PC-3 (cell line): ENCODE data around the gene SIDT2. TPM values are rescaled to one million over a fixed set of nuclear protein-coding genes. Genes with fewer than 3 reads are reported as not detected.

Experiments used
- ATAC-seq: fragments of 200-7000 bp; cut with Tn5 transposase; 2 replicates; pipeline ENCODE4 v1.9.1; 2020; ENCODE audit warnings: mild to moderate bottlenecking, moderate library complexity
- BruUV-seq: library from RNA; stranded (reverse); fragments of 400-500 nt; replicated peaks from 2 replicates; lab custom pipeline; 2021; lab: Mats Ljungman, UMichigan
- CTCF ChIA-PET: fragments of 300-600 bp; sonication (Branson Sonifier 250); formaldehyde crosslinking; loops from one replicate; lab custom pipeline; 2022; ENCODE audit warnings: antibody characterized with exemption; lab: Charles Lee
- POLR2A ChIA-PET: fragments of 300-600 bp; sonication (Branson Sonifier 250); formaldehyde crosslinking; loops from one replicate; lab custom pipeline; 2022; ENCODE audit warnings: antibody characterized with exemption; ENCODE audit not compliant: unreplicated experiment; lab: Charles Lee
- DNase-seq: peaks from one replicate; pipeline ENCODE4 v3.0.0-alpha.2; 2015
- H2AFZ ChIP-seq: fragments of 300-600 bp; sonication (generic); 2 replicates; pipeline ENCODE4 v1.6.0; 2016; ENCODE audit warnings: antibody characterized with exemption, low read length
- H3F3A ChIP-seq: fragments of 300-600 bp; sonication (generic); one replicate; pipeline ENCODE4 v1.6.0; 2017; ENCODE audit warnings: antibody characterized with exemption, low read length, control low read depth, mild to moderate bottlenecking; ENCODE audit not compliant: unreplicated experiment
- H3K27ac ChIP-seq: fragments of 300-600 bp; sonication (generic); 2 replicates; pipeline ENCODE4 v1.5.1; 2016; ENCODE audit warnings: mild to moderate bottlenecking, low read length
- H3K27me3 ChIP-seq: fragments of 300-600 bp; sonication (generic); 2 replicates; pipeline ENCODE4 v1.6.1; 2016; ENCODE audit warnings: low read length, mixed read lengths
- H3K36me3 ChIP-seq: fragments of 300-600 bp; sonication (generic); 2 replicates; pipeline ENCODE4 v1.6.1; 2016; ENCODE audit warnings: low read depth, mixed run types, low read length, mixed read lengths
- H3K4me1 ChIP-seq: fragments of 300-600 bp; sonication (generic); 2 replicates; pipeline ENCODE4 v1.5.1; 2016; ENCODE audit warnings: low read length; ENCODE audit not compliant: insufficient read depth
- H3K4me2 ChIP-seq: fragments of 300-600 bp; sonication (generic); 2 replicates; pipeline ENCODE4 v1.6.0; 2016; ENCODE audit warnings: low read length
- H3K4me3 ChIP-seq: fragments of 300-600 bp; sonication (generic); 2 replicates; pipeline ENCODE4 v1.5.1; 2016; ENCODE audit warnings: mild to moderate bottlenecking, low read length, mixed read lengths
- H3K79me2 ChIP-seq: fragments of 300-600 bp; sonication (generic); 2 replicates; pipeline ENCODE4 v1.6.1; 2017; ENCODE audit warnings: low read length, mixed read lengths
- H3K9ac ChIP-seq: fragments of 300-600 bp; sonication (generic); 2 replicates; pipeline ENCODE4 v1.6.0; 2016; ENCODE audit warnings: mild to moderate bottlenecking, low read length
- H3K9me2 ChIP-seq: fragments of 300-600 bp; sonication (generic); replicated peaks from 2 replicates; pipeline ENCODE4 v1.6.1; 2016; ENCODE audit warnings: mixed run types, low read length, mixed read lengths
- H3K9me3 ChIP-seq: fragments of 300-600 bp; sonication (generic); 2 replicates; pipeline ENCODE4 v1.6.1; 2016; ENCODE audit warnings: low read length, mixed read lengths
- H4K20me1 ChIP-seq: fragments of 300-600 bp; sonication (generic); 2 replicates; pipeline ENCODE4 v1.6.1; 2016; ENCODE audit warnings: low read length, mixed read lengths
- CTCF ChIP-seq: fragments of 300-600 bp; sonication (generic); conservative IDR thresholded peaks from 2 replicates; pipeline ENCODE4 v1.5.1; 2017; ENCODE audit warnings: antibody characterized with exemption, low read depth, mild to moderate bottlenecking, low read length
- EZH2 ChIP-seq: fragments of 300-600 bp; sonication (generic); IDR thresholded peaks from one replicate; pipeline ENCODE4 v1.6.1; 2017; ENCODE audit warnings: antibody characterized with exemption, mild to moderate bottlenecking, low read length; ENCODE audit not compliant: unreplicated experiment
- EZH2phosphoT487 ChIP-seq: fragments of 300-600 bp; sonication (generic); IDR thresholded peaks from 2 replicates; pipeline ENCODE4 v1.6.1; 2018; ENCODE audit warnings: mild to moderate bottlenecking, antibody characterized with exemption, low read length, borderline replicate concordance
- intact Hi-C: fragments of 100-400 bp; cut with micrococcal nuclease; formaldehyde crosslinking; loops from 2 replicates; pipeline ENCODE4 v1.9.0; 2023
- total RNA-seq: library from RNA; depleted of rRNA; stranded (reverse); fragments of >200 nt; gene quantifications from 2 replicates; pipeline ENCODE4 v1.2.3, GENCODE V29; 2014

The SIDT2 gene
- total RNA-seq, 1 experiment from 2014 or later: 13.6 TPM

- Histone ChIP-seq H3K27me3 (no peaks in the 10 kb centered on the region), H3K4me1 (peaks cover 23% of the 10 kb centered on the region), H3K9me3 (no peaks in the 10 kb centered on the region), H2AFZ (no peak overlapping the region), H3K4me2 (no peak overlapping the region), H3K4me3 (no peak overlapping the region), H3K36me3 (peaks cover 21% of the 10 kb centered on the region; the same call in 1 of the 2 replicates), H3K27ac (no peak overlapping the region), H4K20me1 (no peaks in the 10 kb centered on the region), H3K9me2 (no peaks in the 10 kb centered on the region), H3K9ac (no peak overlapping the region), H3F3A (no peaks in the 10 kb centered on the region), H3K79me2 (peaks cover 36% of the 10 kb centered on the region)
- DNase-seq (no peak), ATAC-seq (no peak)
- TF ChIP-seq EZH2phosphoT487 (no peak), EZH2 (no peak), CTCF (no peak)
- ChIA-PET CTCF (no interaction called here), POLR2A (no interaction called here)
- intact Hi-C loops: no loop called here
- no TSS peak for BruUV-seq
Measured at GRCh38 chr11:117229411-117229810, 50.9 kb downstream of the SIDT2 start.

GRCh38 chr11:117229931-117230285 lies 51.4 kb downstream of the SIDT2 start:
- Histone ChIP-seq H3K9me2 (no peaks in the 10 kb centered on the region), H2AFZ (no peak overlapping the region), H3F3A (no peaks in the 10 kb centered on the region), H3K36me3 (peaks cover 19% of the 10 kb centered on the region; the same call in 1 of the 2 replicates), H3K27ac (no peak overlapping the region), H3K9me3 (no peaks in the 10 kb centered on the region), H3K79me2 (peaks cover 36% of the 10 kb centered on the region), H3K27me3 (no peaks in the 10 kb centered on the region), H4K20me1 (no peaks in the 10 kb centered on the region), H3K9ac (no peak overlapping the region), H3K4me3 (peak overlapping the region; percentile 86; the same call in 1 of the 2 replicates), H3K4me1 (peaks cover 23% of the 10 kb centered on the region), H3K4me2 (peak overlapping the region; percentile 88)
- no peak for DNase-seq
- no peak for ATAC-seq
- no TSS peak for BruUV-seq
- ChIA-PET CTCF (no interaction called here), POLR2A (no interaction called here)
- intact Hi-C loops: loop anchor here (2.0 to 10.0 kb wide), 2 partner anchors 51 to 375 kb away; partner anchors contain the start of gene SIDT2
- TF ChIP-seq EZH2phosphoT487 (no peak), CTCF (no peak), EZH2 (no peak)

- Histone ChIP-seq H3K79me2 (peaks cover 36% of the 10 kb centered on the region), H3K9me2 (no peaks in the 10 kb centered on the region), H3K4me1 (peaks cover 23% of the 10 kb centered on the region), H3K9me3 (no peaks in the 10 kb centered on the region), H3K27me3 (no peaks in the 10 kb centered on the region), H3K36me3 (peaks cover 17% of the 10 kb centered on the region; the same call in 1 of the 2 replicates), H3F3A (no peaks in the 10 kb centered on the region), H3K4me3 (peak overlapping the region; percentile 86), H2AFZ (no peak overlapping the region), H3K9ac (peak overlapping the region; percentile 82), H3K4me2 (peak overlapping the region; percentile 88), H3K27ac (no peak overlapping the region), H4K20me1 (no peaks in the 10 kb centered on the region)
- TF ChIP-seq EZH2 (no peak), CTCF (no peak), EZH2phosphoT487 (no peak)
- intact Hi-C loops: loop anchor here (2.0 to 10.0 kb wide), 2 partner anchors 52 to 376 kb away; partner anchors contain the start of gene SIDT2
- POLR2A ChIA-PET: no interaction called here
- no TSS peak for BruUV-seq
- ATAC-seq (no peak), DNase-seq (peak; percentile 36)
- CTCF ChIA-PET: interaction anchor here (1.1 kb wide), 1 partner anchor 52 kb away, joined by 3 read pairs; the partner anchor contains the start of gene SIDT2
Measured at GRCh38 chr11:117230286-117230961, 51.9 kb downstream of the SIDT2 start.
